IMR-90 (cell line): ENCODE measurements around the gene PAPSS2. TPM values are rescaled to one million over a fixed set of nuclear protein-coding genes. Genes with fewer than 3 reads are reported as not detected.
A peak's percentile ranks its signal among the peaks of the same experiment; 100 is the strongest.

Source experiments
- ATAC-seq: fragments of 200-7000 bp; cut with Tn5 transposase; 2 replicates; pipeline ENCODE4 v1.9.1; 2020; ENCODE audit warnings: low read depth, mild to moderate bottlenecking, moderate library complexity
- BruUV-seq: library from RNA; stranded (reverse); fragments of 400-500 nt; replicated peaks from 2 replicates; lab custom pipeline; 2021; lab: Mats Ljungman, UMichigan
- CTCF ChIA-PET: fragments of 300-600 bp; formaldehyde crosslinking; extraction: SDS; loops from one replicate; lab custom pipeline; 2021; ENCODE audit warnings: antibody characterized with exemption; lab: Yijun Ruan, JAX
- POLR2A ChIA-PET: fragments of 300-600 bp; sonication (Branson Sonifier 250); formaldehyde crosslinking; loops from one replicate; lab custom pipeline; 2022; ENCODE audit warnings: antibody characterized with exemption; ENCODE audit not compliant: unreplicated experiment; lab: Charles Lee
- DNase-seq: peaks from one replicate; pipeline ENCODE4 v3.0.0; 2013
- H2AFZ ChIP-seq: replicated peaks from 2 replicates; pipeline ENCODE3; 2013; ENCODE audit warnings: low read length, mild to moderate bottlenecking; ENCODE audit not compliant: poor library complexity
- H2AK5ac ChIP-seq: 2 replicates; pipeline ENCODE4 v1.6.1; 2013; ENCODE audit warnings: low read depth, low read length, inconsistent platforms
- H2AK9ac ChIP-seq: replicated peaks from 2 replicates; pipeline ENCODE3; 2013; ENCODE audit warnings: mild to moderate bottlenecking, low read depth, low read length, moderate library complexity; ENCODE audit not compliant: poor library complexity
- H2BK120ac ChIP-seq: 2 replicates; pipeline ENCODE4 v1.6.1; 2013; ENCODE audit warnings: low read depth, low read length, inconsistent platforms
- H2BK15ac ChIP-seq: 3 replicates; pipeline ENCODE4 v1.6.1; 2013; ENCODE audit warnings: low read depth, low read length, inconsistent platforms
- H2BK20ac ChIP-seq: 2 replicates; pipeline ENCODE4 v1.6.1; 2013; ENCODE audit warnings: low read depth, mild to moderate bottlenecking, inconsistent platforms, low read length, moderate library complexity
- H2BK5ac ChIP-seq: 2 replicates; pipeline ENCODE4 v1.6.1; 2013; ENCODE audit warnings: mild to moderate bottlenecking, low read depth, low read length, inconsistent platforms; ENCODE audit not compliant: poor library complexity, severe bottlenecking
- H3K14ac ChIP-seq: replicated peaks from 2 replicates; pipeline ENCODE4 v1.6.1; 2013; ENCODE audit warnings: low read depth, low read length, inconsistent platforms
- H3K18ac ChIP-seq: 2 replicates; pipeline ENCODE4 v1.6.1; 2013; ENCODE audit warnings: low read depth, low read length, control low read depth
- H3K23ac ChIP-seq: 2 replicates; pipeline ENCODE4 v1.6.1; 2013; ENCODE audit warnings: low read depth, low read length, inconsistent platforms
- H3K27ac ChIP-seq: 2 replicates; pipeline ENCODE4 v1.5.1; 2013; ENCODE audit warnings: mild to moderate bottlenecking, control low read depth, low read length; ENCODE audit not compliant: insufficient read depth
- H3K27me3 ChIP-seq: 2 replicates; pipeline ENCODE4 v1.6.1; 2013; ENCODE audit warnings: low read length; ENCODE audit not compliant: control insufficient read depth, insufficient read depth
- H3K36me3 ChIP-seq: 2 replicates; pipeline ENCODE4 v1.6.1; 2013; ENCODE audit warnings: low read length, mixed read lengths; ENCODE audit not compliant: control insufficient read depth, insufficient read depth
- H3K4ac ChIP-seq: 2 replicates; pipeline ENCODE4 v1.6.1; 2013; ENCODE audit warnings: low read depth, low read length, inconsistent platforms
- H3K4me1 ChIP-seq: 2 replicates; pipeline ENCODE4 v1.6.1; 2013; ENCODE audit warnings: low read length, mixed read lengths; ENCODE audit not compliant: control insufficient read depth, insufficient read depth
- H3K4me2 ChIP-seq: 2 replicates; pipeline ENCODE4 v1.6.1; 2013; ENCODE audit warnings: low read depth, mild to moderate bottlenecking, control low read depth, low read length, moderate library complexity
- H3K4me3 ChIP-seq: 2 replicates; pipeline ENCODE4 v1.5.1; 2013; ENCODE audit warnings: low read depth, mild to moderate bottlenecking, control low read depth, low read length, moderate library complexity; ENCODE audit not compliant: insufficient read depth
- H3K56ac ChIP-seq: 2 replicates; pipeline ENCODE4 v1.6.1; 2013; ENCODE audit warnings: low read length, inconsistent platforms; ENCODE audit not compliant: insufficient read depth; ENCODE audit errors: extremely low read depth
- H3K79me1 ChIP-seq, 2 experiments: 2 replicates each; pipeline ENCODE4 v1.6.1; 2013; ENCODE audit warnings: low read length in 2 of 2, inconsistent platforms in 1 of 2, low read depth in 1 of 2
- H3K9ac ChIP-seq: 2 replicates; pipeline ENCODE4 v1.6.1; 2013; ENCODE audit warnings: low read depth, low read length, control low read depth
- H3K9me1 ChIP-seq: 2 replicates; pipeline ENCODE4 v1.6.1; 2013; ENCODE audit warnings: low read length, inconsistent platforms; ENCODE audit not compliant: insufficient read depth
- H3K9me3 ChIP-seq: 2 replicates; pipeline ENCODE4 v1.6.1; 2013; ENCODE audit warnings: low read length; ENCODE audit not compliant: control insufficient read depth, insufficient read depth
- H4K20me1 ChIP-seq: 2 replicates; pipeline ENCODE4 v1.6.1; 2013; ENCODE audit warnings: low read length, inconsistent platforms; ENCODE audit not compliant: insufficient read depth
- H4K5ac ChIP-seq: 2 replicates; pipeline ENCODE4 v1.6.1; 2013; ENCODE audit warnings: mild to moderate bottlenecking, low read depth, low read length, control low read depth
- H4K8ac ChIP-seq, 2 experiments: 2 replicates each; pipeline ENCODE4 v1.6.1; 2013; ENCODE audit warnings: low read depth in 2 of 2, low read length in 2 of 2, control low read depth in 1 of 2, inconsistent platforms in 1 of 2
- H4K91ac ChIP-seq: 2 replicates; pipeline ENCODE4 v1.6.1; 2013; ENCODE audit warnings: low read depth, low read length, inconsistent platforms; ENCODE audit not compliant: insufficient read depth
- BHLHE40 ChIP-seq: fragments of 150-350 bp; IDR thresholded peaks from 2 replicates; pipeline ENCODE4 v1.6.1; 2016; ENCODE audit warnings: mild to moderate bottlenecking, low read depth, low read length
- CEBPB ChIP-seq: IDR thresholded peaks from 2 replicates; pipeline ENCODE4 v1.6.1; 2012; ENCODE audit warnings: low read depth, low read length, improper control_type of control experiment
- CHD1 ChIP-seq: IDR thresholded peaks from 2 replicates; pipeline ENCODE4 v1.6.1; 2012; ENCODE audit warnings: low read depth, low read length, improper control_type of control experiment
- CTCF ChIP-seq: conservative IDR thresholded peaks from 2 replicates; pipeline ENCODE4 v1.5.1; 2012; ENCODE audit warnings: mild to moderate bottlenecking, low read depth, low read length, improper control_type of control experiment
- ELK1 ChIP-seq: fragments of 150-350 bp; IDR thresholded peaks from 2 replicates; pipeline ENCODE4 v1.6.1; 2016; ENCODE audit warnings: low read depth, mild to moderate bottlenecking, low read length, moderate library complexity, borderline replicate concordance
- FOS ChIP-seq: fragments of 150-350 bp; IDR thresholded peaks from 2 replicates; pipeline ENCODE4 v1.6.1; 2016; ENCODE audit warnings: low read depth, low read length
- MAZ ChIP-seq: IDR thresholded peaks from 2 replicates; pipeline ENCODE4 v1.6.1; 2012; ENCODE audit warnings: low read depth, mild to moderate bottlenecking, low read length, improper control_type of control experiment, moderate library complexity, borderline replicate concordance
- NFE2L2 ChIP-seq: fragments of 150-350 bp; IDR thresholded peaks from 2 replicates; pipeline ENCODE4 v1.6.1; 2016; ENCODE audit warnings: low read depth, mild to moderate bottlenecking, low read length
- POLR2A ChIP-seq: IDR thresholded peaks from 2 replicates; pipeline ENCODE4 v1.6.1; 2012; ENCODE audit warnings: mild to moderate bottlenecking, low read depth, low read length
- RAD21 ChIP-seq: IDR thresholded peaks from 2 replicates; pipeline ENCODE4 v1.6.1; 2012; ENCODE audit warnings: low read length, improper control_type of control experiment
- RCOR1 ChIP-seq: IDR thresholded peaks from 2 replicates; pipeline ENCODE4 v1.6.1; 2012; ENCODE audit warnings: mild to moderate bottlenecking, low read length, improper control_type of control experiment; ENCODE audit not compliant: insufficient replicate concordance
- RFX5 ChIP-seq: IDR thresholded peaks from 2 replicates; pipeline ENCODE4 v1.8.0; 2012; ENCODE audit warnings: low read depth, mild to moderate bottlenecking, low read length, moderate library complexity
- SMC3 ChIP-seq: fragments of 150-350 bp; IDR thresholded peaks from 2 replicates; pipeline ENCODE4 v1.6.1; 2016; ENCODE audit warnings: low read depth, mild to moderate bottlenecking, antibody characterized with exemption, low read length, moderate library complexity
- USF2 ChIP-seq: fragments of 150-350 bp; IDR thresholded peaks from 2 replicates; pipeline ENCODE4 v1.6.1; 2017; ENCODE audit warnings: mild to moderate bottlenecking, antibody characterized with exemption, low read length, low read depth
- WGBS, 2 experiments: methylation state at CpG; one replicate each; pipeline versions ENCODE4 v1.1.5 to v1.1.7; 2013; ENCODE audit warnings: missing lambda C conversion rate in 2 of 2; ENCODE audit not compliant: insufficient read length in 1 of 2; ENCODE audit errors: extremely low coverage in 2 of 2; 5-methylcytosine and 5-hydroxymethylcytosine counted together
- dilution Hi-C: fragments of 300-500 bp; cut with HindIII; formaldehyde crosslinking; loops from one replicate; pipeline ENCODE4 v1.14.3; 2018; ENCODE audit warnings: low sequenced_read_pairs; ENCODE audit not compliant: unreplicated experiment
- in situ Hi-C: fragments of 300-500 bp; cut with MboI; formaldehyde crosslinking; loops from 3 replicates; pipeline ENCODE4 v1.14.3; 2019; ENCODE audit warnings: low sequenced_read_pairs, inconsistent platforms, mixed read lengths
- intact Hi-C: fragments of 100-400 bp; cut with micrococcal nuclease; formaldehyde crosslinking; loops from 2 replicates; pipeline ENCODE4 v1.10.0; 2022
- polyA plus RNA-seq, 3 experiments: library from polyadenylated mRNA; depleted of rRNA; stranded (reverse); fragments of >200 nt; gene quantifications; 2 replicates each; pipeline ENCODE4 v1.2.3, GENCODE V29; 2012; ENCODE audit warnings: low replicate concordance in 1 of 3
- total RNA-seq: library from RNA; depleted of rRNA; stranded (reverse); fragments of >200 nt; gene quantifications from 2 replicates; pipeline ENCODE4 v1.2.3, GENCODE V29; 2012

PAPSS2 gene
- total and polyA plus RNA-seq, 2 of the 4 experiments (the other 2 are of a cell fraction): 55.0 to 63.3 TPM

- H4K91ac ChIP-seq: peak overlapping the region; percentile 55; the same call in 1 of the 2 replicates
- H2AFZ ChIP-seq: no peak overlapping the region
- H3K4me1 ChIP-seq: peaks cover 8% of the 10 kb centered on the region
- H2AK9ac ChIP-seq: no peak overlapping the region
- peak; percentile 55 for DNase-seq
- H3K4me3 ChIP-seq: no peak overlapping the region
- H3K9me3 ChIP-seq: no peaks in the 10 kb centered on the region
- H4K5ac ChIP-seq: no peak overlapping the region
- H3K4ac ChIP-seq: peak overlapping the region; percentile 9; the same call in 1 of the 2 replicates
- peak overlapping the region; percentile 59 for H2BK5ac ChIP-seq
- H3K4me2 ChIP-seq: no peak overlapping the region
- peak overlapping the region; percentile 15; the same call in 1 of the 3 replicates for H2BK15ac ChIP-seq
- peak overlapping the region; percentile 42 for H2AK5ac ChIP-seq
- 100% methylated on average over 2 of the region's 4 CpGs; no CpG with 5 or more reads in 1 of the 2 experiments for WGBS, 2 experiments
- H3K14ac ChIP-seq: peak overlapping the region; percentile 10; the same call in 1 of the 2 replicates
- intact Hi-C loops (no loop called here), dilution Hi-C loops (no loop called here), in situ Hi-C loops (no loop called here)
- peak overlapping the region; percentile 79 for H3K18ac ChIP-seq
- H3K79me1 ChIP-seq: peaks cover 46 to 61% of the 10 kb centered on the region in 2 experiments
- H2BK20ac ChIP-seq: peak overlapping the region; percentile 6
- no peaks in the 10 kb centered on the region for H3K36me3 ChIP-seq
- peak overlapping the region; percentile 17; the same call in 1 of the 2 replicates for H2BK120ac ChIP-seq
- H4K20me1 ChIP-seq: peaks cover 17% of the 10 kb centered on the region; the same call in 1 of the 2 replicates
- peaks cover 12% of the 10 kb centered on the region for H3K9me1 ChIP-seq
- peak overlapping the region; percentile 53; the same call in 1 of the 2 replicates for H3K27ac ChIP-seq
- H3K23ac ChIP-seq: 0 out of 2 replicates have a peak overlapping the region, but pooled peaks have one; percentile 2
- no peaks in the 10 kb centered on the region for H3K27me3 ChIP-seq
- peak overlapping the region; percentile 9; the same call in 1 of the 2 replicates for H3K56ac ChIP-seq
- POLR2A ChIA-PET: no interaction called here
- no peak overlapping the region for H3K9ac ChIP-seq
- CTCF ChIA-PET: interaction anchor here (0.8 kb wide), 1 partner anchor 13 kb away, joined by 3 read pairs; no protein-coding TSS in a partner anchor
- peak; percentile 77 for ATAC-seq
- H4K8ac ChIP-seq: peak overlapping the region in 1 of 2 experiments; percentile 11; a peak in 1 of 4 replicates
- no TSS peak for BruUV-seq
- no peak for TF ChIP-seq RFX5
- TF ChIP-seq CTCF: no peak
- no peak for TF ChIP-seq ELK1
- TF ChIP-seq FOS: no peak
- TF ChIP-seq BHLHE40: no peak
- no peak for TF ChIP-seq POLR2A
- no peak for TF ChIP-seq CHD1
- TF ChIP-seq NFE2L2: no peak
- no peak for TF ChIP-seq RCOR1
- no peak for TF ChIP-seq USF2
- TF ChIP-seq CEBPB: no peak
- no peak for TF ChIP-seq SMC3
- TF ChIP-seq RAD21: no peak
- TF ChIP-seq MAZ: no peak
Observed at GRCh38 chr10:87694011-87694794, 34.5 kb downstream of the PAPSS2 start.
